Posterior vena cava (tissue), 2 donors: ENCODE results near the gene SMIM34. TPM values are rescaled to one million over a fixed set of nuclear protein-coding genes. Genes with fewer than 3 reads are reported as not detected.
"Not testable (repeated sequence)": the region's sequence is repeated elsewhere in the genome, so short reads cannot be mapped to it uniquely, and the experiment has no call there.

ENCODE experiments used
- DNase-seq: peaks from one replicate; pipeline ENCODE4 v3.0.0-alpha.2; 2020; ENCODE audit warnings: low spot score
- intact Hi-C, 2 donors: fragments of 100-400 bp; cut with DNase I; formaldehyde crosslinking; loops; one replicate each; pipeline versions ENCODE4 v1.14.1 to v1.14.2; 2022 to 2023
- long read RNA-seq, 2 donors: library from polyadenylated mRNA; unstranded; transcript quantifications; one replicate each; pipeline ENCODE4 v2.0.0, GENCODE V29; 2020 to 2021
- total RNA-seq, 2 donors: library from RNA; stranded (reverse); fragmentation: NEBNext Ultra II Directional; extraction: Animal tissue kit (Norgen Biotek cat#: 25700); gene quantifications; one replicate each; pipeline ENCODE4 v1.2.1, GENCODE V29; 2021
- donor health status: DM: yes; HTN: yes; CAD: no.
- donor health status: DM: yes; HTN: yes; CAD: no.

SMIM34 gene, protein sequence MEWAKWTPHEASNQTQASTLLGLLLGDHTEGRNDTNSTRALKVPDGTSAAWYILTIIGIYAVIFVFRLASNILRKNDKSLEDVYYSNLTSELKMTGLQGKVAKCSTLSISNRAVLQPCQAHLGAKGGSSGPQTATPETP
- not detected for total RNA-seq
- long read RNA-seq, donor 1, result 0 reads
- long read RNA-seq, donor 2, result 0 reads

DNA sequence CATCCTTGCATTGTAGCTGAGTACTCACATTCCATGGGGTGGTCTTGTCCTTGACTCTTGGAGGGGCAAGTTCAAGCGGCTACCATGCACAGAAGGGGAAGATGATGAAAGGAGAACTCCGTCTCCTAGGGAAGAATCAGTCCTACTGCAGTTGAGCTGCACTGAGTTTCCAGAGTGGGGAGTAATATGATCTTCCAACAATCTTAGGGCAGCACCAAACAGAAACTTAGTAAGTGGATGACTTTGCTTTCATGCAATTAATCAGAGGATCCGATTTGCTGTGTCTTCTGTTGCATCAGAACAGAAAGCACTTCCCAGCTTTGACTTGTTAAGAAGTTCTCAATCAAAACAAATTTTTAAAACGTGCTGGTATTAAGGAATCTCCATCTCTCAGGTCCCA, at the start of gene SMIM34:
Gene SMIM34, minus strand, starts transcription at position 147 of the 400 bp plus-strand sequence. Its CDS starts 112 bp downstream, at position 35.
- DNase-seq, result not testable (repeated sequence)

DNA sequence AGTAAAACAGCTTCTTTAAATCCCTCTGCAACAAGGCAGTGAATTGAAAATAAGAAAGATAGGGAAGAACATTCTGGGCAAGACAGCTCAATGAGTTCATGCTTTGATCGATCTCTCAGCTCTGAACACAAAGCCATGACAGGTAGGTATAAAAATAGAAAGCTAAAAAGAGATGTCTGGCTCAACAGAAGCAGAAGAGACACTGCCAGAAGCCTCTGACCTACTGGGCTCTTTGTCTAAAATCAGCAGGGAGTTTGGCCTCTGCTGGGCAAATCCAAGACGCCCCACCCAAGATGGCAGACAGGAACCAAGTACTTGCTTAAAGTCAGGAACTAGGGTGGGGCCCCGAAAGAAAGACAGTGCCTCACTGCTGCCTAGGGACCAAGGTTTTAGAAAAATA, 43.6 kb upstream of the SMIM34 start:
- DNase-seq, intact Hi-C loops: not testable (repeated sequence)

More for the DNA sequence above, at the start of gene SMIM34:
- intact Hi-C loops, result not testable (repeated sequence)

DNA sequence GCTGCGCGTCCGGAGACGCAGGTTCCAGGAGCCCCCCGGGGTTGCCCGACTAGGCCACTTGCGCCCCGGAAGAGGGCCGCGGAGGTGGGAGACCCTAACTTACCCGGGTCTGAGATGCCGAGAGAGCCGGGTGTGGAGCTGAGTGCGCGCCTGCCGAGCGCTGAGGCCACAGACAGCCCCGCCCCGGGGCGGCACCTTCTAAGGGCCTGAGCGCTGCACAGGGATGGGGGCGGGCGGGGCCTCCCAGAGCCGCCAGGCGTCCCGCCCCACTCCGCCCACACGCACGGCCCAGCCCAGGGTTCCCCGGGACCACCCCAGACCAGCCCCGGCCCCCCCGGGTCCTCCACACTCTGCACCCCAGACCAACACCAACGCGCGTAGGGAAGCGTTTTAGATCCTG, 35.7 kb upstream of the SMIM34 start:
- intact Hi-C loops, DNase-seq: not testable (repeated sequence)

DNA sequence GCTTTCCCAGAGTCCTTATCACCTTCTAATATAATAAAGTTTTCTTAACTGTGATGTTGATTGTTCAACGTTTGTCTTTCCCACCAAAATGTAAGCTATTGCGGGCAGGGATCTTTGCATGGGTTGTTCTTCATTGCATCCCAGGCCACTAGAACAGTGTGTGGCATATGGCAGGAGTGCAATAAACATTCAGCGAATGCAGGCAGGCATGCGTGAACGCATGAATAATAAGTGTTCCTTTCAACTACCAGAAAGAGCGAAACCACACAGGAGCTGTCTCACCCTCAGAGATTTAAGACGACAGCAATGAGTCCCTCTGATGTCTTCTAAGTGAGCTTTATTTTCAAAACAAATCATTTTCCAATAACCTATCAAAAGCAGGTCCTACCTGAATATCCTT, 34.5 kb upstream of the SMIM34 start:
- intact Hi-C loops, DNase-seq: not testable (repeated sequence)

DNA sequence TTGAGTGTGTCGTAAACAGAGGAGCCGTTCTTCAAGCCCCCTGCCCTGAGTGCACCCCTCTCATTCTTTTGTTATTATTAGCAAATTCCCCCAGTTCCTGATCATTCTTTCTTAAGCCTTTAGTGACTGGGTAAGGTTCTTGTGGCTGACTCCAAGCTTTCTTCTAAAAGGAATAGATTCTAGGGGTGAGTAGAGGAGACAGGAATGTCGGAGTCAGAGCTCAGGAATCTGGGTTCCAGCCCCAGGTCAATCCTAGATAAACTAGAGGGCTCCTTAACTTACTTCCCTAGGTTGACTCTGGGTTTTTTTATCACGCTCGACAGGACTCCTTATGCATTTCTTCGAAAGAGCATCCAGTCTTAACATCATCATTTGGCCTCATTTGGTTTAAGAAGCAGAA, 32.4 kb upstream of the SMIM34 start:
- DNase-seq, intact Hi-C loops: not testable (repeated sequence)

DNA sequence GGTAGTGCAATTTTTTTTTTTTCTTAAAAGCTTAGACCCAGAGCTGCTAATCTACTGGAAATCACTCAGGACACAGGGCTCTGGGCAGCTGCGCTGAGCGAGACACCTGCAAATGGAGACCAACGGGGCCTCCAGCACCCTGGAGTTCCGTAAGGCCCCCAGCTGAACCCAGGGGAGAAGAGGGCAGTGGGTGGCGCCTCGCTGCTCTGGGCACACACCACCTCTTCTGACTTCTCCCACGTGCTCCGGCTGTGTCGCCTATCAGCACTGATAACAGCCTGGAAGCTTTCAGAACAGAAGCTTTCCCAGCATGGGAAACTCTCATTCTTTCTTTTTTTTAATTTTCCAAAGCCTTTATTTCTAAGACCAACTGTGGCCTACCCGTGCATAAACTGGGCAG, 31.9 kb upstream of the SMIM34 start:
- intact Hi-C loops, result not testable (repeated sequence)

DNA sequence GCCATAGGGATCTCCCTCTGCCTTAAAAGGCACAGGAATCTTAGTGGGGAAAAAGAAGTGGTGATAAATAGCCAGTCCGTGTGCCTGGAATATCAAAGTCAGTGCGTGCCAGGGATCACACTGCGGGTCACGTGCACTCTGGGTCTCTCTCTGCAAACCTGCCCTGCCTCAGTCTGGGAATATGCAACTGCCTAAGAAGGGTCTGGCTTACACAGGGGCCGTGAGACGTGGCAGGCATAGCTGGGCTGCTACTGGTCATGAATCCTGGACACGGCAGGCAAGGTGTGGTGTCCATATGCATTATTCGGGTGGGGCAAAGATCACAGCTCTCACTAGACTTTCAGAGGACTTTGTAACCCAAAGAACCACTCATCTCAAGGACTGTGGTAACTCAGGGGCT, 23.3 kb upstream of the SMIM34 start:
- intact Hi-C loops, DNase-seq: not testable (repeated sequence)

More for the DNA sequence above, 31.9 kb upstream of the SMIM34 start:
- not testable (repeated sequence) for DNase-seq

DNA sequence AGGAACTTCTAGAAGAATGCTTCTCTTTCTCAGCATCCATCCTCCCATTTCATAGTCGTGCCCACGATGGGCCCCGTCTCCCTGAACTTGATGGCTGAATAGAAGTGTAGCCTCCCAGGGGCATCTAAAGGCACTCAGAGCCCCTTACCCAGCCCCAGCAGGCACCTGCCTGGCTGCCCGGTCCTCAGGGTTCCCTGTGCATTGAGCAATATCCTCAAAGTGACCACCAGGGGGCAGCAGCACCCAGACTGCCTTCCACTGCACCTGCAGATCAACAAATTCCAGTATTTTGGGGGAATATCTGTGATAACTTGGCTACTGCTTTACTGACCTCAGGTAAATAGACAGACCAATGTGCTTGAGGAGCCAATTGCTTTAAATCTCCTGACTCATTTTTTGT, 19.7 kb upstream of the SMIM34 start:
- intact Hi-C loops, DNase-seq: not testable (repeated sequence)

DNA sequence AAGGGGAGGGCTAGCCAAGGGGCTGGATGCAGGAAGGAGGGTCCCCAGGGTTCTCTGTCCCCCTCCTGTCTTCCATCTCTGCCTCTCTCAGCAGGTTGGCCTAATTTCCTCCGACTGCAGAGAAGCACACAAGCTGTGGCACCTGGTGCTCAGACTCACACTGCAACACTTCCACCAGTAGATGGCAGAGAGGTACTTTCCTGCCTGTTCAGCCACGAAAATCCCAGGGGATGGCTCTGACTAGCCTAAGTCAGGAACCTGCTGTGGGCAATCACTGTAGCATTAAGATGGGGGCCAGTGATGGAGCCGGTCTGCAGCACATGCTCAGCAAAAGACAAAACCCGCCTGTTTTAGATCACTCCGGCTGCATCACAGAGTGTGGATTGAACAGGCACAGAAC, 6.0 kb upstream of the SMIM34 start:
- intact Hi-C loops, DNase-seq: not testable (repeated sequence)

DNA sequence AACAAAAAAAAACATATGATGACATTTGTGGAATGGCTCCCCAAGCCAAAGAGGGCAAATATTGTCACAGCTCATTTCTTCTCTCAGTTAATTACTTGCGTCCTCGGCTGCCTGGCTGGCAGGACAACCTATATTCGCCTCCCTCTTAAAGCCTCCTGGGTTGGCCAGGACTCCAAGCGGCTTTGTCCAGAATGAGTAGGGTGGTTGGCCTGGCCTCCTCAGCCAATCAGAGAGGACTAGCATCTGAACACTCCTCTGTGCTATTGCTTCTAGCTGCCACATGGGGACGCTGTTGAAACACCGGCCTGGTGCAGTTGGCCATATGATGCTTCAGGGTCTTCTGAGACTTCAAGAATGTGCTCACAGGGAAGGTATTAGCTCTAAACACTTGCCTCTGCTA, 4.7 kb upstream of the SMIM34 start:
- intact Hi-C loops, DNase-seq: not testable (repeated sequence)

DNA sequence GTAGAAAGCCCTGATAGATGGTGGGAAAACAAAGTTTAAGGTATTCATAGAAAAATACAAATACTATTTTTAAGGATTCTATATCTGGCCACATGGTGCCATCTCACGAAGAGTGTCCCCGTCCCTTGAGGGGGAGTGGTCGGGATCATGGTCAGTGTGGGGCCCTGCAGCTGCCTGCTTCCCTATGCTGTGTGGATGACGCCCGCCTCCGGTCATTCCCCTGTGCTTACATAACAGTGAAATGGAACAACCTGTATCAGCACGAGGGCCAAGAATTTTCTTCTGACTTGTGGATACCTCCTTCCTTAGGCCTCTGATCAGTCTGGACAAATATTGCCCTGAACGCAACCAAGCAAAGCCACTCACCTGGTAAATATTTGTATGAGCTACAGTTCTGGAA, 3.6 kb upstream of the SMIM34 start:
- DNase-seq, intact Hi-C loops: not testable (repeated sequence)

DNA sequence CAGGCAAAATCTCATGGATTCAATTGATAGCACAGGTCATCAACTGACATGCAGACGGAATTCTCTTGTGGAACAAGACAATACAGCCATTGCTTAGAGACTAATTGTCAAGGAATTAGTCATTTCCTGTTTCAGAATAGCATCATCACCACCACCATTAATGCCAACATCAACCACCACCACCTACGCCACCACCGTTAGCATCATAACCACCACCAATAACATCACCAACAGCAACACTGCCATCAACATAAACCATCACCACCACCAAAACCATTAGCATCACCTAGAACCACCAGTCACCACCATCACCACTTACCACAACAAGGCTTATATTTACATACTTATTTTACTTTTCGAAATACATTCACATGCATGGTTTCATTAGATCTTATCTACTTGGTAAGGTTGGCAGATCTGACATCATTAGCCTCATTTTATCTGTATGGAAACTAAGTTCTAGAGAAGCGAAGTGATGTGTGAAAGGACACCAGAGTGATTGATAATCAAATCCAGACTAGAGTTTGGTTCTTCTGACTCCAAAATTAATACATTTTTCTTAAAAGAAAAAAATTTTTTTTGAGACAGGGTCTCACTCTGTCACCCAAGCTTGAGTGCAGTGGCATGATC, 6.2 kb downstream of the SMIM34 start:
- intact Hi-C loops, DNase-seq: not testable (repeated sequence)

DNA sequence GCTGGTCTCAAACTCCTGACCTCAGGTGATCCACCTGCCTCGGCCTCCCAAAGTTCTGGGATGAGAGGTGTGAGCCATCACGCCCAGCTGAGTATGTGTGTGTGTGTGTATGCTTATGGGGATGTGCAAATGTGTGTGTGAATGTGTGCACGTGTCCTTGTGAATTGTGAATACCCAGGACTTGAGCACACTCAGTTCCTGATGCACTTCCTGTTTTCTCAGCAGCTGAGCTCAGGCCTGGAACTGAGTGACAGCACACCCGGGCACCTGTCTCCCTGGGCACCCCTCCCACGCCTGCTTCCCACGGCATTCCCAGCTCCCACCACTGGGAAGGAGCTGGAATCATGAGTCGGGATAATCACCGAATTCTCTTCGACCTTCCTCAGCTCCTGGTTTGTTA, 16.5 kb downstream of the SMIM34 start:
- intact Hi-C loops, DNase-seq: not testable (repeated sequence)

DNA sequence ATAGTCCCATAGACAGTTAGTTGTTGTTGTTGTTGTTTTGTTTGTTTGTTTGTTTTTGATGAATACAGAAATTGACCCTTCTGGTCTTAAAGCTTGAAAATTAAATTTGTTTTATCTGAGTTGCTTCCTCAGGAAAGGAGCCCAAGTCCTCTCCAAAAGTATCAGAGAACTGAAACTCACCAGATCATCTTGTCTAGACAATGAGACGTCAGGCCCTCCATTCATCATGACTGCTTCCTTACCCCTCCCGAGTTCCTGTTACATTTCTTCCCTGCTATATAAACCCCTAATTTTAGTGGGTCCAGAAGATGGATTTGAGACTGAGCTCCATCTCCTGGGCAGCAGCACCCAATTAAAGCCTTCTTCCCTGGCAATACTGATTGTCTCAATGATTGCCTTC, 17.1 kb downstream of the SMIM34 start:
- intact Hi-C loops, DNase-seq: not testable (repeated sequence)

DNA sequence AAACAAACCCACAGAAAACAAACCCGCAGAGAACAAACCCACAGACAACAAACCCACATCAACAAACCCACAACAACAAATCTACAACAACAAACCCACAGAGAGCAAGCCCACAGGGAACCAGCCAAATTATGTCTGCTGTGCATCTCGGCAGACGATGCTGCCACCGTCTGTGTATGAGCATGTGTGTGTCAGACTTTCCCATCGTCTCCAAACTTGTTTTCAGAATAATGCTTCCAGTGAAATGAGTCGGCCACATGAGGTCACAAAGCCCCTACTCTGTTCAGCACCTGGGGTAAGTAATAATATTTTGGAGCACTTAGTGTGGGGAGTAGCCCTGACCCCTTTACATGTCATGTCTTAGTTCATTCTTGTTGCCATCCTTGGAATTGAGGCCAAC, 17.6 kb downstream of the SMIM34 start:
- intact Hi-C loops, result not testable (repeated sequence)

DNA sequence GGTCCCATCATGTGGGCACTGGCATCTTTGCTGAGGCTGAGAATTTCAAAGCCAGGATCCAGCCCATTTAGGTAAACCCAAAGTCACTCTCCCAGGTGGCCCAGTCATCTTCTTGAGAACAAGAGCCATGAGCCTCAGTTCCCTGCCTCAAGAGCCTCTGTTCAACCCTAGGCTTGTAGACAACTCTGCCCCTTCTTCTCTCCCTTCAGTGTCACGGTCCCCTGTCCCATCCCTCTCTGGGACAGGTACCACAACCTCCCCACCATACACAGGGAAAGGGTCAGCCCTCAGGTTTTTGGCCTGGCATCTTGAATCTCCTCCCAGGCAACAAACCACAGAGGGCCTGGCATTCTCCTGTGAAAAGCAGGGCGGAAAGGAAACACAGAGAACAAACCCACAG, 18.1 kb downstream of the SMIM34 start:
- intact Hi-C loops, DNase-seq: not testable (repeated sequence)

More for the DNA sequence above, 17.6 kb downstream of the SMIM34 start:
- not testable (repeated sequence) for DNase-seq

DNA sequence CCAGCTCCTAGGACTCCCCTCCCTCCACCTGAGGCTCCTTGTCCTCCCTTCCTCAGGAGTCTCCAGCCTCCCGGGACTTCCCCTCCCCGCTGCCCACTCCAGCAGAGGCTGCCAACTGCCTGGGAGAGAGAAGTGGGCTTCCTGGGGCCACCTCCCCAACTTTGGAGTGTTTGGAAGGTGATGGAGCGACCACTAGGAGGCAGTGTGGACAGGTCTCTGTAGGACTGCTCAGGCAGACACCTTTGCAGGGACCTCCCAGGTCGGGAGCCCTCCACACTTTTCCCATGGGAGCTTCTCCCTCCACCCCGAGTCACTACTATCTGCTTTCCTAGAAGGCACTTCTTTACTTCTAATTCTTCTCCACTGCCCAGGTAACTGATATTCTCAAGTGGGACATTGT, 19.0 kb downstream of the SMIM34 start:
- intact Hi-C loops, DNase-seq: not testable (repeated sequence)

DNA sequence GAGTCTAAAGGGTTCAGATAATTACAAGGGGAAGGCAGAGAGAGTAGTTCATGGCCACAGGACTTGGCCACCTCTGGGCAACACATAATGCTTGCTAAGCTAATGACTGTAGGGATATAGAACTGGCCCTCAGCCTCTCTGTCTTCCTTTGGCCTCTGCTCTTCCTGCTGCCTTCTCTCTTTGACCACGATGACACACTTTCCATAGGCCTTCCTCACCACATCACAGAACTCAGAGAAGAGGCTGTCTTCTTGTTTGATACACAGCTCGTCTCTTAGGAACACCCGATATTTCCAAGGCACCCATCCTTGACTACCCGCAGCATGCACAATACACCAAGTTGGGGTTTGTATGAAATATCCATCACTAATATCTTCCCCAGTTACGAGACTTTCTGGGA, 23.2 kb downstream of the SMIM34 start:
- DNase-seq, intact Hi-C loops: not testable (repeated sequence)

DNA sequence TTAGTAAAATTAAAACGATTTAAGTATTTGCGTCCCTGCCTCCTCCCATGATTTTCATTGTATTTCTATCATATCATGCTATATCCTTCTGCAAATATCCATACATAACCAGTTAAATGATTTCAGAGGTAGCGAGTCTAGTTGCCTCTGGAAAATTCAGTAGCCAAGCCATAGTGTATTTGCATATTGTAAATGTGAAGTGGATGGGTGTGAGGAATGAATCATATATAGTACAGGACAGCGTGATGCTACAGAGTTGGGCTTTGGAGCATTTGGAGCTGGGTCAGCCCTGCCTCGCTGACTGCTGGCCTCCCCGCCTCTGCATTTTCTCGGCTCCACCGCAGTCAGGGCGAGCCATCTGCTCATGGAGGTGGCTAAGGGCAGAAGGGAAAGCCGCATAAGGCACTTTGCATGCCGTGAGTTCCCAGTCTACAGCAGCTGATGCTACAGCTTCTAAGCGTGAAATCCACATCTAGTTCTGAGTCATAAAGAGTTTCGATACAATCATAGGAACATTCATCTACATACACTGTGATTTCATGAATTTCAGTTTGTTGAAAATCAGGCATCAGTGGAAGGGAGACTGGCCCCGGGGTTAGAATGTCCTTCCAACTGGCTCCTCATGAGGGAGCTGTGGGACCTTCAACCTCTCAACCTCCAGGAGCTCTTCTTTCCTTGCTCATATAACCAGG, 39.9 kb downstream of the SMIM34 start:
- DNase-seq, intact Hi-C loops: not testable (repeated sequence)

DNA sequence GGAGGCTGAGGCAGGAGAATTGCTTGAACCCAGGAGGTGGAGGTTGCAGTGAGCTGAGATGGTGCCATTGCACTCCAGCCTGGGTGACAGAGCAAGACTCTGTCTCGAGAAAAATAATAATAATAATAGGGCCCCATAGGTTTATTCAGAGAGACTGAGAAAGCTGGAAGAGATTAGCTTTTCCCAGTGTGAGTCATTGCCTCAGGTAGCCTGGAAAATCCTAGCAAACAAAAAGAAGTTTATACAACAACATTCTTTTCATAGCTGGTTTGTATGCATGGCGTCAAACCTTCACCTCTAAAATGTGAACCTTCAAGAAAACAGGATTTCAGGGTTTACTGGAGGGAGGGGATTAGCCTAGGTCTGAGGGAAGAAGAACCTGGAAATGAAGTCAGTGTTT, 40.6 kb downstream of the SMIM34 start:
- DNase-seq, intact Hi-C loops: not testable (repeated sequence)
